NB4 (cell line): ENCODE data around the gene IGFBP2.

Experiments
- CTCF ChIP-seq: IDR thresholded peaks from one replicate; pipeline ENCODE4 v1.5.1; 2012; ENCODE audit warnings: low read depth, low read length
- MAX ChIP-seq: IDR thresholded peaks from 2 replicates; pipeline ENCODE4 v1.6.1; 2011; ENCODE audit warnings: low read depth, low read length
- MYC ChIP-seq: IDR thresholded peaks from 2 replicates; pipeline ENCODE4 v1.6.1; 2011; ENCODE audit warnings: low read depth, low read length
- POLR2A ChIP-seq: IDR thresholded peaks from 2 replicates; pipeline ENCODE4 v1.6.1; 2011; ENCODE audit warnings: mild to moderate bottlenecking; ENCODE audit not compliant: insufficient read length; ENCODE audit errors: extremely low read depth

- TF ChIP-seq CTCF (no peak), POLR2A (no peak), MAX (no peak), MYC (no peak)
Measured at GRCh38 chr2:216644842-216645635, 11.8 kb downstream of the IGFBP2 start.
